RWPE2 (cell line): ENCODE results near the gene ANK3.

Experiments
- ATAC-seq: fragments of 200-7000 bp; cut with Tn5 transposase; 3 replicates; pipeline ENCODE4 v1.9.1; 2021; ENCODE audit warnings: low read depth
- DNase-seq: peaks from one replicate; pipeline ENCODE4 v3.0.0-alpha.2; 2020; ENCODE audit warnings: low spot score
- H3K27ac ChIP-seq: fragments of 450-650 bp; 2 replicates; pipeline ENCODE4 v1.5.1; 2017; ENCODE audit warnings: mild to moderate bottlenecking; ENCODE audit not compliant: poor library complexity, severe bottlenecking
- H3K27me3 ChIP-seq: fragments of 250-450 bp; sonication (Bioruptor Pico); 2 replicates; pipeline ENCODE4 v1.5.1; 2021; ENCODE audit warnings: mild to moderate bottlenecking, moderate library complexity; ENCODE audit not compliant: insufficient read depth, poor library complexity, severe bottlenecking
- H3K36me3 ChIP-seq: fragments of 250-450 bp; sonication (Bioruptor Pico); 2 replicates; pipeline ENCODE4 v1.5.1; 2020; ENCODE audit warnings: low read depth, mild to moderate bottlenecking, moderate library complexity
- H3K4me1 ChIP-seq: fragments of 250-450 bp; sonication (Bioruptor Pico); 2 replicates; pipeline ENCODE4 v1.5.1; 2021; ENCODE audit warnings: mild to moderate bottlenecking, moderate library complexity; ENCODE audit not compliant: insufficient read depth, poor library complexity, severe bottlenecking
- H3K4me3 ChIP-seq: fragments of 250-450 bp; sonication (Bioruptor Pico); 2 replicates; pipeline ENCODE4 v1.5.1; 2021; ENCODE audit warnings: mild to moderate bottlenecking, moderate library complexity; ENCODE audit not compliant: severe bottlenecking
- H3K9me3 ChIP-seq: fragments of 250-450 bp; sonication (Bioruptor Pico); 2 replicates; pipeline ENCODE4 v1.5.1; 2021; ENCODE audit warnings: mild to moderate bottlenecking, moderate library complexity; ENCODE audit not compliant: severe bottlenecking
- TF ChIP-seq, protein P1 (sequence below): fragments of 450-650 bp; IDR thresholded peaks from one replicate; pipeline ENCODE4 v1.5.1; 2017; ENCODE audit warnings: mild to moderate bottlenecking, moderate library complexity; ENCODE audit not compliant: poor library complexity, severe bottlenecking

Gene ANK3

DNA sequence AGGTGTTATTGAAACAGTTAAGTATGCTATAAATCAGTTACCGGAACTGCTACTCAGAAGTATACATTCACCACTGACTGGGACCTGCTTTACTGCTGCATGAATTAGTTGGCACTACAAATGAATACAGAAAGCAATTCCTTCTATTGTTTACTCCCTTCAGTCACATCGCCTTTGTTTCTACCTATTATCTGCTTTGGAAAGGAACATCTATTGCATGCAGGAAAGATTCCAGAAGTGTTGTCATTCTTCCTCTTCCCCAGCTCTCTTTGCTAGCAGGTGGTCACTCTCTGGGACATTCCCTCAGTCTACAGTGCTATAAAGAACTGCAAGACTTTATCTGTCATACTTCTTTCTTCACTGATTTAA, 131.3 kb downstream of the ANK3 start:
- Histone ChIP-seq H3K27ac (no peak overlapping the region), H3K4me3 (no peak overlapping the region), H3K27me3 (peaks cover 2% of the 10 kb centered on the region), H3K4me1 (no peaks in the 10 kb centered on the region), H3K36me3 (no peaks in the 10 kb centered on the region), H3K9me3 (no peaks in the 10 kb centered on the region)
- DNase-seq (no peak), ATAC-seq (no peak)
- TF ChIP-seq, protein P1, sequence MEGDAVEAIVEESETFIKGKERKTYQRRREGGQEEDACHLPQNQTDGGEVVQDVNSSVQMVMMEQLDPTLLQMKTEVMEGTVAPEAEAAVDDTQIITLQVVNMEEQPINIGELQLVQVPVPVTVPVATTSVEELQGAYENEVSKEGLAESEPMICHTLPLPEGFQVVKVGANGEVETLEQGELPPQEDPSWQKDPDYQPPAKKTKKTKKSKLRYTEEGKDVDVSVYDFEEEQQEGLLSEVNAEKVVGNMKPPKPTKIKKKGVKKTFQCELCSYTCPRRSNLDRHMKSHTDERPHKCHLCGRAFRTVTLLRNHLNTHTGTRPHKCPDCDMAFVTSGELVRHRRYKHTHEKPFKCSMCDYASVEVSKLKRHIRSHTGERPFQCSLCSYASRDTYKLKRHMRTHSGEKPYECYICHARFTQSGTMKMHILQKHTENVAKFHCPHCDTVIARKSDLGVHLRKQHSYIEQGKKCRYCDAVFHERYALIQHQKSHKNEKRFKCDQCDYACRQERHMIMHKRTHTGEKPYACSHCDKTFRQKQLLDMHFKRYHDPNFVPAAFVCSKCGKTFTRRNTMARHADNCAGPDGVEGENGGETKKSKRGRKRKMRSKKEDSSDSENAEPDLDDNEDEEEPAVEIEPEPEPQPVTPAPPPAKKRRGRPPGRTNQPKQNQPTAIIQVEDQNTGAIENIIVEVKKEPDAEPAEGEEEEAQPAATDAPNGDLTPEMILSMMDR = no peak

GRCh38 chr10:60257767-60258428, 131.8 kb downstream of the ANK3 start:
- Histone ChIP-seq H3K4me1 (no peaks in the 10 kb centered on the region), H3K36me3 (no peaks in the 10 kb centered on the region), H3K9me3 (no peaks in the 10 kb centered on the region), H3K27ac (no peak overlapping the region), H3K4me3 (no peak overlapping the region), H3K27me3 (peaks cover 2% of the 10 kb centered on the region)
- ATAC-seq (no peak), DNase-seq (no peak)
- TF ChIP-seq, protein P1 = no peak

- Histone ChIP-seq H3K9me3 (no peaks in the 10 kb centered on the region), H3K27ac (no peak overlapping the region), H3K4me1 (no peaks in the 10 kb centered on the region), H3K27me3 (peaks cover 2% of the 10 kb centered on the region), H3K4me3 (no peak overlapping the region), H3K36me3 (no peaks in the 10 kb centered on the region)
- ATAC-seq = no peak
- TF ChIP-seq, protein P1 = no peak
- DNase-seq = no peak
These were observed 134.9 kb downstream of the ANK3 start for GRCh38 chr10:60254776-60255175.

GRCh38 chr10:60253484-60253883, 136.2 kb downstream of the ANK3 start:
- Histone ChIP-seq H3K36me3 (no peaks in the 10 kb centered on the region), H3K4me1 (no peaks in the 10 kb centered on the region), H3K27ac (no peak overlapping the region), H3K9me3 (no peaks in the 10 kb centered on the region), H3K27me3 (no peaks in the 10 kb centered on the region), H3K4me3 (no peak overlapping the region)
- DNase-seq = no peak
- TF ChIP-seq, protein P1 = no peak
- no peak for ATAC-seq

GRCh38 chr10:60252688-60253087, 137.0 kb downstream of the ANK3 start:
- TF ChIP-seq, protein P1 = no peak
- no peak overlapping the region for H3K27ac ChIP-seq
- H3K4me3 ChIP-seq = no peak overlapping the region
- H3K27me3 ChIP-seq = no peaks in the 10 kb centered on the region
- H3K9me3 ChIP-seq = no peaks in the 10 kb centered on the region
- no peak for DNase-seq
- no peak for ATAC-seq
- no peaks in the 10 kb centered on the region for H3K4me1 ChIP-seq
- H3K36me3 ChIP-seq = no peaks in the 10 kb centered on the region
